K562 (cell line): Measurements from ENCODE around the gene L3MBTL3. TPM values are rescaled to one million over a fixed set of nuclear protein-coding genes. Genes with fewer than 3 reads are reported as not detected.
A peak's percentile ranks its signal among the peaks of the same experiment; 100 is the strongest.

ENCODE experiments used
- ATAC-seq: fragments of 200-7000 bp; cut with Tn5 transposase; 3 replicates; pipeline ENCODE4 v1.9.1; 2020; ENCODE audit warnings: moderate library complexity
- BruUV-seq: library from RNA; stranded (reverse); fragments of 400-500 nt; replicated peaks from 2 replicates; lab custom pipeline; 2021; lab: Mats Ljungman, UMichigan
- CTCF ChIA-PET: fragments of 300-600 bp; formaldehyde crosslinking; extraction: SDS; loops from one replicate; lab custom pipeline; 2021; ENCODE audit warnings: low intra/inter-chr PET ratio; lab: Yijun Ruan, JAX
- POLR2A ChIA-PET: fragments of 300-600, 350-650 bp; sonication (Branson Sonifier 250); formaldehyde crosslinking; extraction: SDS; loops from one replicate; lab custom pipeline; 2021; ENCODE audit warnings: antibody characterized with exemption, inconsistent platforms; lab: Yijun Ruan, JAX
- DNase-seq, 4 experiments: peaks; one replicate each; pipeline versions ENCODE4 v3.0.0 to v3.0.0-alpha.2; 2011 to 2018; ENCODE audit warnings: low spot score in 3 of 4, mixed read lengths in 3 of 4; ENCODE audit errors: extremely low read depth in 1 of 4
- FAIRE-seq: peaks from 2 replicates; lab custom pipeline; 2011; peaks lifted over from hg19 to GRCh38; lab: Jason Lieb, UNC
- H2AFZ ChIP-seq: 2 replicates; pipeline ENCODE4 v1.6.0; 2011; ENCODE audit warnings: low read depth, low read length, control low read depth, inconsistent platforms
- H3K27ac ChIP-seq: fragments of 200-600 bp; 3 replicates; pipeline ENCODE4 v1.8.0; 2011; ENCODE audit warnings: low read depth, mild to moderate bottlenecking, control low read depth, inconsistent platforms, low read length, moderate library complexity, mixed read lengths; ENCODE audit errors: extremely low read depth
- H3K27me3 ChIP-seq, 2 experiments: fragments of 300-600 bp in 1 of 2; 2 replicates in 1 of 2; 3 replicates in 1 of 2; pipeline versions ENCODE4 v1.6.0 to v1.8.0; 2011; ENCODE audit warnings: inconsistent platforms in 2 of 2, low read length in 2 of 2, mild to moderate bottlenecking in 1 of 2, mixed read lengths in 1 of 2, moderate library complexity in 1 of 2; ENCODE audit not compliant: control insufficient read depth in 2 of 2, insufficient read depth in 2 of 2
- H3K36me3 ChIP-seq: fragments of 300-600 bp; 3 replicates; pipeline ENCODE4 v1.8.0; 2011; ENCODE audit warnings: mild to moderate bottlenecking, low read length, inconsistent platforms; ENCODE audit not compliant: control insufficient read depth, insufficient read depth
- H3K4me1 ChIP-seq, 2 experiments: fragments of 200-600 bp in 1 of 2; replicated peaks in 1 of 2; 2 replicates in 1 of 2; 3 replicates in 1 of 2; pipeline versions ENCODE4 v1.5.1 to v1.8.0; 2011; ENCODE audit warnings: inconsistent platforms in 2 of 2, low read length in 2 of 2, mild to moderate bottlenecking in 1 of 2, mixed read lengths in 1 of 2, moderate library complexity in 1 of 2; ENCODE audit not compliant: control insufficient read depth in 2 of 2, insufficient read depth in 2 of 2
- H3K4me2 ChIP-seq: 2 replicates; pipeline ENCODE4 v1.6.1; 2011; ENCODE audit warnings: low read length, control low read depth, inconsistent platforms, mixed read lengths; ENCODE audit not compliant: insufficient read depth
- H3K4me3 ChIP-seq: fragments of 200-600 bp; sonication (generic), shearing (Covaris generic); 2 replicates; pipeline ENCODE4 v1.5.1; 2016; ENCODE audit warnings: control low read depth, inconsistent platforms
- H3K79me2 ChIP-seq: fragments of 200-600 bp; 3 replicates; pipeline ENCODE4 v1.8.0; 2011; ENCODE audit warnings: low read length, inconsistent platforms; ENCODE audit not compliant: control insufficient read depth, insufficient read depth
- H3K9ac ChIP-seq, 2 experiments: 2 replicates each; pipeline versions ENCODE4 v1.6.0 to v1.6.1; 2011; ENCODE audit warnings: low read depth in 2 of 2, low read length in 2 of 2, control low read depth in 1 of 2, inconsistent platforms in 1 of 2, mild to moderate bottlenecking in 1 of 2, mixed read lengths in 1 of 2; ENCODE audit not compliant: insufficient read depth in 1 of 2
- H3K9me1 ChIP-seq: one replicate; pipeline ENCODE4 v1.6.0; 2011; ENCODE audit warnings: inconsistent platforms, mild to moderate bottlenecking, low read length, moderate library complexity; ENCODE audit not compliant: control insufficient read depth, insufficient read depth
- H3K9me3 ChIP-seq: replicated peaks from 2 replicates; pipeline ENCODE4 v1.5.1; 2011; ENCODE audit warnings: low read depth, low read length, inconsistent platforms; ENCODE audit not compliant: control insufficient read depth, insufficient read depth
- H4K20me1 ChIP-seq: replicated peaks from 2 replicates; pipeline ENCODE4 v1.6.1; 2011; ENCODE audit warnings: low read length, inconsistent platforms, mixed read lengths; ENCODE audit not compliant: control insufficient read depth, insufficient read depth
- CBFA2T2 ChIP-seq: fragments of 450-650 bp; conservative IDR thresholded peaks from 2 replicates; pipeline ENCODE4 v1.6.1; 2017; ENCODE audit warnings: mild to moderate bottlenecking
- CBFA2T3 ChIP-seq: fragments of 450-650 bp; IDR thresholded peaks from 2 replicates; pipeline ENCODE4 v1.6.1; 2017
- CCNT2 ChIP-seq: IDR thresholded peaks from 2 replicates; pipeline ENCODE4 v1.6.1; 2011; ENCODE audit warnings: borderline replicate concordance, low read depth, mild to moderate bottlenecking, moderate library complexity, mixed read lengths, low read length; ENCODE audit not compliant: insufficient read length; ENCODE audit errors: extremely low read depth
- E2F3 ChIP-seq: fragments of 250-450 bp; sonication (Bioruptor Pico); IDR thresholded peaks from 2 replicates; pipeline ENCODE4 v1.4.0; 2020; ENCODE audit warnings: mild to moderate bottlenecking
- HOMEZ ChIP-seq: fragments of 250-450 bp; sonication (Bioruptor Pico); IDR thresholded peaks from 2 replicates; pipeline ENCODE4 v1.4.0; 2020; ENCODE audit warnings: mild to moderate bottlenecking, moderate library complexity
- POLR2B ChIP-seq: fragments of 450-650 bp; IDR thresholded peaks from 2 replicates; pipeline ENCODE4 v1.6.1; 2018; ENCODE audit warnings: low read depth; ENCODE audit not compliant: partially characterized antibody
- PTTG1 ChIP-seq: fragments of 450-650 bp; IDR thresholded peaks from 2 replicates; pipeline ENCODE4 v1.6.1; 2016; ENCODE audit warnings: low read depth, mild to moderate bottlenecking, missing genetic modification characterization, missing compliant biosample characterization
- RCOR1 ChIP-seq, 2 experiments: IDR thresholded peaks; 2 replicates each; pipeline ENCODE4 v1.6.1; 2012; ENCODE audit warnings: low read depth in 2 of 2, low read length in 2 of 2, borderline replicate concordance in 1 of 2, improper control_type of control experiment in 1 of 2
- SOX6 ChIP-seq: fragments of 450-650 bp; IDR thresholded peaks from 2 replicates; pipeline ENCODE4 v1.6.1; 2014; ENCODE audit warnings: mild to moderate bottlenecking
- TEAD4 ChIP-seq, 2 experiments: sonication (generic) in 1 of 2; formaldehyde crosslinking in 1 of 2; IDR thresholded peaks; 2 replicates each; pipeline versions ENCODE4 v1.6.1 to v1.8.0; 2012 to 2022; ENCODE audit warnings: borderline replicate concordance in 1 of 2, inconsistent platforms in 1 of 2, low read length in 1 of 2, mild to moderate bottlenecking in 1 of 2, missing genetic modification reagents in 1 of 2
- THAP12 ChIP-seq: fragments of 250-450 bp; sonication (Bioruptor Pico); IDR thresholded peaks from 2 replicates; pipeline ENCODE4 v1.9.0; 2021; ENCODE audit warnings: mild to moderate bottlenecking, inconsistent platforms
- ZNF79 ChIP-seq: fragments of 250-450 bp; sonication (Bioruptor Pico); IDR thresholded peaks from 2 replicates; pipeline ENCODE4 v1.4.0; 2020; ENCODE audit warnings: low read depth, mild to moderate bottlenecking, moderate library complexity
- WGBS: fragments of 100-300 bp; shearing (Covaris generic); methylation state at CpG from one replicate; pipeline ENCODE4 v1.1.6; 2016; ENCODE audit warnings: low coverage, mixed read lengths; ENCODE audit not compliant: insufficient coverage; ENCODE audit errors: missing lambda C conversion rate; 5-methylcytosine and 5-hydroxymethylcytosine counted together
- in situ Hi-C: fragments of 300-500 bp; cut with MboI; formaldehyde crosslinking; loops from 4 replicates; pipeline ENCODE4 v1.15.0; 2018; ENCODE audit warnings: inconsistent platforms, mixed read lengths
- intact Hi-C: fragments of 100-400 bp; cut with micrococcal nuclease; formaldehyde crosslinking; loops from 2 replicates; pipeline ENCODE4 v1.14.2; 2022
- polyA plus RNA-seq, 8 experiments: library from polyadenylated mRNA; depleted of rRNA in 4 of 8; stranded (reverse) in 5 of 8; unstranded in 3 of 8; fragments of >200 nt; fragmentation: Nextera tagmentation in 2 of 8; fragmentation: Illumina TruSeq in 1 of 8; extraction: Ambion mirVana in 2 of 8; extraction: Trizol in 1 of 8; gene quantifications; 2 replicates each; pipeline versions ENCODE4 v1.2.1 to v1.2.3, GENCODE V29; 2011 to 2014; ENCODE audit warnings: inconsistent platforms in 1 of 8, missing spikeins in 1 of 8
- total RNA-seq, 7 experiments: library from RNA; depleted of rRNA in 6 of 7; stranded (reverse); fragments of >200 nt in 6 of 7; fragmentation: Illumina TruSeq in 2 of 7; extraction: Trizol in 2 of 7; gene quantifications; 2 replicates each; pipeline versions ENCODE4 v1.2.1 to v1.2.3, GENCODE V29; 2011 to 2021; ENCODE audit warnings: low replicate concordance in 1 of 7
- TF ChIP-seq, protein P1 (sequence below): fragments of 450-650 bp; formaldehyde crosslinking; conservative IDR thresholded peaks from 2 replicates; pipeline ENCODE4 v1.4.0; 2022; ENCODE audit warnings: mild to moderate bottlenecking, missing genetic modification characterization
- TF ChIP-seq, protein P2 (sequence below): fragments of 200-400 bp; formaldehyde crosslinking; IDR thresholded peaks from 2 replicates; pipeline ENCODE4 v1.6.1; 2017; ENCODE audit warnings: mild to moderate bottlenecking, low read depth, low read length, moderate library complexity

Gene L3MBTL3
- total and polyA plus RNA-seq, 9 of the 15 experiments (the other 6 are each of a cell fraction or from before 2014, with no cell fraction given) = 0.83 to 6.9 (median 5.4) TPM

DNA sequence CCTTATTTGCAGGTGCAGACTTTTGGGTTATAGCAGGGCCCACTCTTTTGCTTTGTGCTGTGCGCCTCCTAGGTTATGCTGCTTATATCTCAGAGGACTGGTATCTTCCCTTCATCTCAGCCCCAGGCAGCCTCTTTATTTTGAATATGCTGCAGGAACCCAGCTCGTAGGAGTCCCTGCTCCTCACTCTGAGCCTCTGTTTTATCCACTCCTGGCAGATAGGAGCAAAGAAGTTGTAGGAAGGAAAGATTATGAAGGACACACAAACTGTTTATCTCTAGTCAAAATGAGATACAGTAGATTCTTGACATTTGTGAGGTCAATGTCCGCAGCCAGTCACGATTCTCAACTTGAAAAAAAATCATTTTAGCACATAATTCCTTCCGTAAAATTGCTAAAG is 15.6 kb downstream of the L3MBTL3 start:
- Histone ChIP-seq H4K20me1 (no peaks in the 10 kb centered on the region), H3K9me3 (no peaks in the 10 kb centered on the region), H3K9ac (no peak overlapping the region), H2AFZ (no peak overlapping the region), H3K4me2 (0 out of 2 replicates have a peak overlapping the region, but pooled peaks have one; percentile 4), H3K9me1 (no peaks in the 10 kb centered on the region), H3K36me3 (no peaks in the 10 kb centered on the region), H3K79me2 (no peaks in the 10 kb centered on the region), H3K4me1 (peaks cover 3 to 22% of the 10 kb centered on the region in 2 experiments; a peak in 3 of 5 replicates), H3K4me3 (no peak overlapping the region), H3K27me3 (no peaks in the 10 kb centered on the region), H3K27ac (peak overlapping the region; percentile 29; the same call in 1 of the 3 replicates)
- intact Hi-C loops (loop anchor here (10.0 kb wide), 1 partner anchor 811 kb away; no protein-coding TSS in a partner anchor), in situ Hi-C loops (no loop called here)
- no TSS peak for BruUV-seq
- 13% methylated on average over 5 of the region's 5 CpGs for WGBS
- no peak for FAIRE-seq
- CTCF ChIA-PET = no interaction called here
- peak in 3 of 4 experiments; percentile 11 to 45 (median 31) for DNase-seq
- POLR2A ChIA-PET = no interaction called here
- peak; percentile 57 for ATAC-seq
- TF ChIP-seq CBFA2T3 (peak; percentile 63), CCNT2 (peak; percentile 39), HOMEZ (CRISPR knock-in tag) (no peak), CBFA2T2 (peak; percentile 46; the same call in 1 of the 2 replicates), PTTG1 (no peak), TEAD4 (IDR thresholded peaks at IDR 0.05; ENCODE audit: low read length) (peak; percentile 36; the same call in 1 of the 2 replicates), TEAD4 (CRISPR knock-in tag; IDR thresholded peaks at IDR 0.05; ENCODE audit: borderline replicate concordance) (no peak), POLR2B (no peak), RCOR1 (IDR thresholded peaks at IDR 0.05; ENCODE audit: borderline replicate concordance in 1 of 2, low read depth in 2 of 2, low read length in 2 of 2) (0 out of 4 replicates have a peak, but pooled peaks of 1 of the 2 experiments have one; percentile 36), ZNF79 (no peak), SOX6 (0 out of 2 replicates have a peak, but pooled peaks have one; percentile 7), E2F3 (no peak), THAP12 (CRISPR knock-in tag) (no peak)
- TF ChIP-seq, protein P1, sequence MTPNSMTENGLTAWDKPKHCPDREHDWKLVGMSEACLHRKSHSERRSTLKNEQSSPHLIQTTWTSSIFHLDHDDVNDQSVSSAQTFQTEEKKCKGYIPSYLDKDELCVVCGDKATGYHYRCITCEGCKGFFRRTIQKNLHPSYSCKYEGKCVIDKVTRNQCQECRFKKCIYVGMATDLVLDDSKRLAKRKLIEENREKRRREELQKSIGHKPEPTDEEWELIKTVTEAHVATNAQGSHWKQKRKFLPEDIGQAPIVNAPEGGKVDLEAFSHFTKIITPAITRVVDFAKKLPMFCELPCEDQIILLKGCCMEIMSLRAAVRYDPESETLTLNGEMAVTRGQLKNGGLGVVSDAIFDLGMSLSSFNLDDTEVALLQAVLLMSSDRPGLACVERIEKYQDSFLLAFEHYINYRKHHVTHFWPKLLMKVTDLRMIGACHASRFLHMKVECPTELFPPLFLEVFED = no peak
- TF ChIP-seq, protein P2, sequence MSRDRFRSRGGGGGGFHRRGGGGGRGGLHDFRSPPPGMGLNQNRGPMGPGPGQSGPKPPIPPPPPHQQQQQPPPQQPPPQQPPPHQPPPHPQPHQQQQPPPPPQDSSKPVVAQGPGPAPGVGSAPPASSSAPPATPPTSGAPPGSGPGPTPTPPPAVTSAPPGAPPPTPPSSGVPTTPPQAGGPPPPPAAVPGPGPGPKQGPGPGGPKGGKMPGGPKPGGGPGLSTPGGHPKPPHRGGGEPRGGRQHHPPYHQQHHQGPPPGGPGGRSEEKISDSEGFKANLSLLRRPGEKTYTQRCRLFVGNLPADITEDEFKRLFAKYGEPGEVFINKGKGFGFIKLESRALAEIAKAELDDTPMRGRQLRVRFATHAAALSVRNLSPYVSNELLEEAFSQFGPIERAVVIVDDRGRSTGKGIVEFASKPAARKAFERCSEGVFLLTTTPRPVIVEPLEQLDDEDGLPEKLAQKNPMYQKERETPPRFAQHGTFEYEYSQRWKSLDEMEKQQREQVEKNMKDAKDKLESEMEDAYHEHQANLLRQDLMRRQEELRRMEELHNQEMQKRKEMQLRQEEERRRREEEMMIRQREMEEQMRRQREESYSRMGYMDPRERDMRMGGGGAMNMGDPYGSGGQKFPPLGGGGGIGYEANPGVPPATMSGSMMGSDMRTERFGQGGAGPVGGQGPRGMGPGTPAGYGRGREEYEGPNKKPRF = no peak
